K562 (cell line): ENCODE data around the gene TBC1D1. TPM values are rescaled to one million over a fixed set of nuclear protein-coding genes. Genes with fewer than 3 reads are reported as not detected.

Source experiments
- ATAC-seq: fragments of 200-7000 bp; cut with Tn5 transposase; 3 replicates; pipeline ENCODE4 v1.9.1; 2020; ENCODE audit warnings: moderate library complexity
- BruUV-seq: library from RNA; stranded (reverse); fragments of 400-500 nt; replicated peaks from 2 replicates; lab custom pipeline; 2021; lab: Mats Ljungman, UMichigan
- CTCF ChIA-PET: fragments of 300-600 bp; formaldehyde crosslinking; extraction: SDS; loops from one replicate; lab custom pipeline; 2021; ENCODE audit warnings: low intra/inter-chr PET ratio; lab: Yijun Ruan, JAX
- POLR2A ChIA-PET: fragments of 300-600, 350-650 bp; sonication (Branson Sonifier 250); formaldehyde crosslinking; extraction: SDS; loops from one replicate; lab custom pipeline; 2021; ENCODE audit warnings: antibody characterized with exemption, inconsistent platforms; lab: Yijun Ruan, JAX
- DNase-seq, 4 experiments: peaks; one replicate each; pipeline versions ENCODE4 v3.0.0 to v3.0.0-alpha.2; 2011 to 2018; ENCODE audit warnings: low spot score in 3 of 4, mixed read lengths in 3 of 4; ENCODE audit errors: extremely low read depth in 1 of 4
- FAIRE-seq: peaks from 2 replicates; lab custom pipeline; 2011; peaks lifted over from hg19 to GRCh38; lab: Jason Lieb, UNC
- H2AFZ ChIP-seq: 2 replicates; pipeline ENCODE4 v1.6.0; 2011; ENCODE audit warnings: low read depth, low read length, control low read depth, inconsistent platforms
- H3K27ac ChIP-seq: fragments of 200-600 bp; 3 replicates; pipeline ENCODE4 v1.8.0; 2011; ENCODE audit warnings: low read depth, mild to moderate bottlenecking, control low read depth, inconsistent platforms, low read length, moderate library complexity, mixed read lengths; ENCODE audit errors: extremely low read depth
- H3K27me3 ChIP-seq, 2 experiments: fragments of 300-600 bp in 1 of 2; 2 replicates in 1 of 2; 3 replicates in 1 of 2; pipeline versions ENCODE4 v1.6.0 to v1.8.0; 2011; ENCODE audit warnings: inconsistent platforms in 2 of 2, low read length in 2 of 2, mild to moderate bottlenecking in 1 of 2, mixed read lengths in 1 of 2, moderate library complexity in 1 of 2; ENCODE audit not compliant: control insufficient read depth in 2 of 2, insufficient read depth in 2 of 2
- H3K36me3 ChIP-seq: fragments of 300-600 bp; 3 replicates; pipeline ENCODE4 v1.8.0; 2011; ENCODE audit warnings: mild to moderate bottlenecking, low read length, inconsistent platforms; ENCODE audit not compliant: control insufficient read depth, insufficient read depth
- H3K4me1 ChIP-seq, 2 experiments: fragments of 200-600 bp in 1 of 2; replicated peaks in 1 of 2; 2 replicates in 1 of 2; 3 replicates in 1 of 2; pipeline versions ENCODE4 v1.5.1 to v1.8.0; 2011; ENCODE audit warnings: inconsistent platforms in 2 of 2, low read length in 2 of 2, mild to moderate bottlenecking in 1 of 2, mixed read lengths in 1 of 2, moderate library complexity in 1 of 2; ENCODE audit not compliant: control insufficient read depth in 2 of 2, insufficient read depth in 2 of 2
- H3K4me2 ChIP-seq: 2 replicates; pipeline ENCODE4 v1.6.1; 2011; ENCODE audit warnings: low read length, control low read depth, inconsistent platforms, mixed read lengths; ENCODE audit not compliant: insufficient read depth
- H3K4me3 ChIP-seq: fragments of 200-600 bp; sonication (generic), shearing (Covaris generic); 2 replicates; pipeline ENCODE4 v1.5.1; 2016; ENCODE audit warnings: control low read depth, inconsistent platforms
- H3K79me2 ChIP-seq: fragments of 200-600 bp; 3 replicates; pipeline ENCODE4 v1.8.0; 2011; ENCODE audit warnings: low read length, inconsistent platforms; ENCODE audit not compliant: control insufficient read depth, insufficient read depth
- H3K9ac ChIP-seq, 2 experiments: 2 replicates each; pipeline versions ENCODE4 v1.6.0 to v1.6.1; 2011; ENCODE audit warnings: low read depth in 2 of 2, low read length in 2 of 2, control low read depth in 1 of 2, inconsistent platforms in 1 of 2, mild to moderate bottlenecking in 1 of 2, mixed read lengths in 1 of 2; ENCODE audit not compliant: insufficient read depth in 1 of 2
- H3K9me1 ChIP-seq: one replicate; pipeline ENCODE4 v1.6.0; 2011; ENCODE audit warnings: inconsistent platforms, mild to moderate bottlenecking, low read length, moderate library complexity; ENCODE audit not compliant: control insufficient read depth, insufficient read depth
- H3K9me3 ChIP-seq: replicated peaks from 2 replicates; pipeline ENCODE4 v1.5.1; 2011; ENCODE audit warnings: low read depth, low read length, inconsistent platforms; ENCODE audit not compliant: control insufficient read depth, insufficient read depth
- H4K20me1 ChIP-seq: replicated peaks from 2 replicates; pipeline ENCODE4 v1.6.1; 2011; ENCODE audit warnings: low read length, inconsistent platforms, mixed read lengths; ENCODE audit not compliant: control insufficient read depth, insufficient read depth
- BMI1 ChIP-seq: fragments of 150-350 bp; IDR thresholded peaks from 2 replicates; pipeline ENCODE4 v1.6.1; 2014; ENCODE audit warnings: low read length
- LCOR ChIP-seq: sonication (generic); formaldehyde crosslinking; IDR thresholded peaks from 2 replicates; pipeline ENCODE4 v1.8.0; 2022; ENCODE audit warnings: mild to moderate bottlenecking, missing genetic modification reagents
- RBM15 ChIP-seq: fragments of 200-400 bp; formaldehyde crosslinking; IDR thresholded peaks from 2 replicates; pipeline ENCODE4 v1.6.1; 2018; ENCODE audit warnings: mild to moderate bottlenecking, low read length, moderate library complexity; ENCODE audit not compliant: insufficient read depth
- ZFP30 ChIP-seq: fragments of 250-450 bp; sonication (Bioruptor Pico); IDR thresholded peaks from 2 replicates; pipeline ENCODE4 v1.8.0; 2022; ENCODE audit warnings: moderate library complexity, mild to moderate bottlenecking, inconsistent platforms, borderline replicate concordance
- ZFP36 ChIP-seq: fragments of 150-350 bp; IDR thresholded peaks from 2 replicates; pipeline ENCODE4 v1.6.1; 2018; ENCODE audit warnings: low read length, low read depth; ENCODE audit not compliant: partially characterized antibody
- WGBS: fragments of 100-300 bp; shearing (Covaris generic); methylation state at CpG from one replicate; pipeline ENCODE4 v1.1.6; 2016; ENCODE audit warnings: low coverage, mixed read lengths; ENCODE audit not compliant: insufficient coverage; ENCODE audit errors: missing lambda C conversion rate; 5-methylcytosine and 5-hydroxymethylcytosine counted together
- in situ Hi-C: fragments of 300-500 bp; cut with MboI; formaldehyde crosslinking; loops from 4 replicates; pipeline ENCODE4 v1.15.0; 2018; ENCODE audit warnings: inconsistent platforms, mixed read lengths
- intact Hi-C: fragments of 100-400 bp; cut with micrococcal nuclease; formaldehyde crosslinking; loops from 2 replicates; pipeline ENCODE4 v1.14.2; 2022
- polyA plus RNA-seq, 8 experiments: library from polyadenylated mRNA; depleted of rRNA in 4 of 8; stranded (reverse) in 5 of 8; unstranded in 3 of 8; fragments of >200 nt; fragmentation: Nextera tagmentation in 2 of 8; fragmentation: Illumina TruSeq in 1 of 8; extraction: Ambion mirVana in 2 of 8; extraction: Trizol in 1 of 8; gene quantifications; 2 replicates each; pipeline versions ENCODE4 v1.2.1 to v1.2.3, GENCODE V29; 2011 to 2014; ENCODE audit warnings: inconsistent platforms in 1 of 8, missing spikeins in 1 of 8
- total RNA-seq, 7 experiments: library from RNA; depleted of rRNA in 6 of 7; stranded (reverse); fragments of >200 nt in 6 of 7; fragmentation: Illumina TruSeq in 2 of 7; extraction: Trizol in 2 of 7; gene quantifications; 2 replicates each; pipeline versions ENCODE4 v1.2.1 to v1.2.3, GENCODE V29; 2011 to 2021; ENCODE audit warnings: low replicate concordance in 1 of 7

The TBC1D1 gene
- total and polyA plus RNA-seq, 9 of the 15 experiments (the other 6 are each of a cell fraction or from before 2014, with no cell fraction given), result 0.59 to 14.2 (median 8.8) TPM

DNA sequence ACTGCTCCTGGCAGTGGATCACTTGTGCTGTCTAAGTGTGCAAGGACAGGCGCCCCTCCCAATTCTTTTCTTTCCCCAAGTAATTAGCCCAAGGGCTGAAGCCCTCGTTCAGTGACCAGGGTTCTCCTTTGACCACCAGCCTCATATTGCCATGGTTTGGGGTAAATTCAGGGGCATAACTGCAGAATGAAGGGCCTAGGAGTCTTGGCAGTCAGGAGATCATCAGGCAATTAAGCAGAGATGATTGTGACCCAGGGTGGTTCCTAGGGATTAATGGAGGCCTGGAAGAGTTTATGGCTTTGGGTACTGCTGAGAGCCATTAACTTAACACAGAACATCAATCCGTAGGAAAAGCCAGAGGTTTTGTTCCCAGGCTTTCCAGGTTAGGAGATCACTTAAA lies 240.0 kb downstream of the TBC1D1 start:
- intact Hi-C loops (no loop called here), in situ Hi-C loops (no loop called here)
- CTCF ChIA-PET, result no interaction called here
- H3K27me3 ChIP-seq, result peaks cover 20 to 49% of the 10 kb centered on the region in 2 experiments; a peak in 4 of 5 replicates
- H3K79me2 ChIP-seq, result no peaks in the 10 kb centered on the region
- ATAC-seq (no peak), DNase-seq (no peak), FAIRE-seq (no peak)
- no peak overlapping the region for H3K9ac ChIP-seq
- TF ChIP-seq LCOR, result no peak
- no peak for TF ChIP-seq RBM15
- no peak for TF ChIP-seq ZFP30 (CRISPR knock-in tag)
- TF ChIP-seq BMI1, result no peak
- TF ChIP-seq ZFP36, result no peak
- H3K27ac ChIP-seq, result no peak overlapping the region
- H4K20me1 ChIP-seq, result no peaks in the 10 kb centered on the region
- no TSS peak for BruUV-seq
- H3K36me3 ChIP-seq, result no peaks in the 10 kb centered on the region
- H3K4me1 ChIP-seq, result no peaks in the 10 kb centered on the region
- H3K4me3 ChIP-seq, result no peak overlapping the region
- H3K4me2 ChIP-seq, result no peak overlapping the region
- no peak overlapping the region for H2AFZ ChIP-seq
- POLR2A ChIA-PET, result interaction anchor here (0.6 to 1.3 kb wide), 3 partner anchors 17 to 24 kb away, joined by 3 read pairs; no protein-coding TSS in a partner anchor
- 8% methylated on average over 3 of the region's 3 CpGs for WGBS
- no peaks in the 10 kb centered on the region for H3K9me1 ChIP-seq
- no peaks in the 10 kb centered on the region for H3K9me3 ChIP-seq
